HG03064 (cell line): Measurements from ENCODE around the gene ATF2.
A peak's percentile ranks its signal among the peaks of the same experiment; 100 is the strongest.
"Not testable (repeated sequence)": the region's sequence is repeated elsewhere in the genome, so short reads cannot be mapped to it uniquely, and the experiment has no call there.

Experiments
- ATAC-seq: cut with Tn5 transposase; IDR thresholded peaks from one replicate; pipeline ENCODE4 v1.9.1; 2021; ENCODE audit warnings: low read depth; ENCODE audit not compliant: unreplicated experiment

Gene ATF2

GRCh38 chr2:175167076-175167791, 769 bp downstream of the ATF2 start:
- peak; percentile 1 for ATAC-seq

GRCh38 chr2:175166216-175166824, 1.7 kb downstream of the ATF2 start:
- ATAC-seq = no peak

GRCh38 chr2:175164235-175164634, 3.8 kb downstream of the ATF2 start:
- no peak for ATAC-seq

- no peak for ATAC-seq
Measured at GRCh38 chr2:175158894-175159293, 9.1 kb downstream of the ATF2 start.

- ATAC-seq = no peak
Measured at GRCh38 chr2:175156534-175156933, 11.5 kb downstream of the ATF2 start.

- no peak for ATAC-seq
Measured at GRCh38 chr2:175154661-175155082, 13.3 kb downstream of the ATF2 start.

- no peak for ATAC-seq
Measured at GRCh38 chr2:175152242-175152641, 15.8 kb downstream of the ATF2 start.

GRCh38 chr2:175151791-175152190, 16.2 kb downstream of the ATF2 start:
- ATAC-seq = no peak

GRCh38 chr2:175147186-175147585, 20.8 kb downstream of the ATF2 start:
- ATAC-seq = no peak

GRCh38 chr2:175143678-175144077, 24.3 kb downstream of the ATF2 start:
- no peak for ATAC-seq

GRCh38 chr2:175143191-175143590, 24.8 kb downstream of the ATF2 start:
- ATAC-seq = no peak

- no peak for ATAC-seq
Measured at GRCh38 chr2:175140332-175140731, 27.7 kb downstream of the ATF2 start.

GRCh38 chr2:175137793-175138192, 30.2 kb downstream of the ATF2 start:
- ATAC-seq = no peak

GRCh38 chr2:175136334-175137215, 31.4 kb downstream of the ATF2 start:
- ATAC-seq = peak; percentile 59

- no peak for ATAC-seq
Measured at GRCh38 chr2:175135862-175136261, 32.1 kb downstream of the ATF2 start.

GRCh38 chr2:175135177-175135576, 32.8 kb downstream of the ATF2 start:
- no peak for ATAC-seq

- no peak for ATAC-seq
Measured at GRCh38 chr2:175131252-175131651, 36.8 kb downstream of the ATF2 start.

- ATAC-seq = no peak
Measured at GRCh38 chr2:175126661-175127060, 41.3 kb downstream of the ATF2 start.

GRCh38 chr2:175123254-175123653, 44.7 kb downstream of the ATF2 start:
- no peak for ATAC-seq

GRCh38 chr2:175111200-175111657, 56.8 kb downstream of the ATF2 start:
- ATAC-seq = no peak

GRCh38 chr2:175108091-175108490, 59.9 kb downstream of the ATF2 start:
- not testable (repeated sequence) for ATAC-seq
